GM18870 (cell line): ENCODE measurements around the gene RERE.

ENCODE experiments used
- ATAC-seq: cut with Tn5 transposase; IDR thresholded peaks from one replicate; pipeline ENCODE4 v1.9.1; 2021; ENCODE audit warnings: moderate library complexity; ENCODE audit not compliant: unreplicated experiment

The RERE gene

DNA sequence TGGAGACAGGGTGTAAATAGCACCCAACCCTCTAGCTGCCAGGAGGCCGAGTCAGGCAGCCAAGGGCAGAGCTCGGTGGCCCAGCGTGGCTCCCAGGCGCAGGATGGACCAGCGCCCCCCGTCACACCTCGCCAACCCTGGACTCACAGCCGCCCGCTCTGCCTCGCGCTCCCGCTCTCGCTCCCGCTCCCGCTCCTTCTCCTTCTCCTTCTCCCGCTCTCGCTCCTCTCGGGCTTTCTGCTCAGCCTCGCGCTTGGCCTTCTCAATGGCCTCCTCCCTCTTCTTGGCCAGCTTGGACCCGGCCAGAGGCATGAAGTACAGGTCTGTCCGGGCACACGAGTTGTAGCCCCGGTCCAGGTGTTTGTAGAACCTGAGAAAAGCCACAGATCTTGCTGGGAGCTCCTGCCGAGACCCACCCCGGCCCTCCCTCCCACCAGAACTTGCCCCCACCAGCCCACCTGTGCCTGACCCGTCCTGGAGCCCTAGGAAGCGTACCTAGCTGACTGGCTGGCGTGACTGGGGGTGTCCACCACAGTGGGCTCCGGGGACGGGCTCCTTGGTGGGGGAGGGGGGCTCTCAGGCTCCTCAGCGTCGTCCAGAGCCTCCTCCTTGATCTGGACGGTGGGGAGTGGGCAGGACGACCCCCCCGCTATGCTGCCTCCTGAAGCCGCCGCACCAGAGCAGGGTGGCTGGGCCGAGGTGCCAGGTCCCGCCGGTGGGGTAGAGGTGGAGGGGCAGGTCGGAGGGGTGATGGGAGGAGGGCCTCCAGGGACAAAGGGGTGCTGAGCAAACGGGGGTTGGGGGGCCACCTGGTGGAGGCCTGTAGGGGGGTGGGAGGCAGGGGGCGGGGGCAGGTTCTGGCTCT, 457.6 kb downstream of the RERE start:
- ATAC-seq = no peak

GRCh38 chr1:8358897-8359616, 458.4 kb downstream of the RERE start:
- no peak for ATAC-seq

GRCh38 chr1:8358241-8358896, 459.1 kb downstream of the RERE start:
- no peak for ATAC-seq

GRCh38 chr1:8357329-8358101, 459.9 kb downstream of the RERE start:
- no peak for ATAC-seq

DNA sequence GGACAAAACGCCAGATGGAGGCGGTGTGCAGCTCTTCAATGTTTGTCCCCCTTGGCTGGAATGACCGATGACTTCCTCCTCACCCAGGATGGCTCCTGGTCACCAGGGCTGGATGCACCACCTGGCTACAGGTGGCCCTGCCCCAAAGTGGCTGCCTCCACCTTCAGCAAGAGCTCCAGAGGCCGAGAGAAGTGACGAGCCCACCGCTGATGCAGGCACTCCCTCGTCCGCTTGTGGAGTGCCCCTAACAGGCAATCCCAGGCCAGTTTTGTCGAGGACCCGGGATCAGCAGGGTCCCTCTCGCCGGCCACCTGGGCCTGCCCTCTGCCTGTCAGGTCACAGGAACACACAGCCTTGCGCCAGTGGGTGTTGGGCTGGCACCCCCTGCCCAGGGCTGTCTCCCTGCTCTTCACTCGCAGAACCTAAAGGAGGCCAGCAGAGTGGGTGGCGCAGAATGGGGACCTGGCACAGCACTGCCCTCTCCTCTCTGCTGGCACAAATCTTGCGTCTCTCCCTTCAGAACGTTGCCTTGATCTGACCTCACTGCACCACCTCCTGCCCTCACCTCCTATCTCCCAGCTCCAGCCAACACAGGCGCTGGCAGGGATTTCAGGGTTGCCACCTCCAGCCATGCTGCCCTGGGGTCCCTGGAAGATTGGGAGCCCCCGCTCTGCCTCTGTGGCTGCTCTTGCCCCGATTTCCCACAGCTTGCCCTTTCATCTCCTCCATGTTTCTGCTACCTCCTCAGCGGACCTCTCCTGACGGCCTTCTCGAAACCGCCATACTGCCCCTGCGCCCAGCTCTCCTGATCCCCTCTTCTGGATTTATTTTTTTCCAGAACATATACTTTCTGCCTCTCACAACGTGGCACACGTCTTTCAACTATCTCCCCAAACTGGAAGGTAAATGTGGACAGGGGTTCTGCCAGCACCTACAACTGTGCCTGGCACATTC, 460.9 kb downstream of the RERE start:
- no peak for ATAC-seq

- ATAC-seq = no peak
Observed at GRCh38 chr1:8355439-8356255, 461.8 kb downstream of the RERE start.

- ATAC-seq = no peak
Observed at GRCh38 chr1:8354038-8354437, 463.4 kb downstream of the RERE start.

DNA sequence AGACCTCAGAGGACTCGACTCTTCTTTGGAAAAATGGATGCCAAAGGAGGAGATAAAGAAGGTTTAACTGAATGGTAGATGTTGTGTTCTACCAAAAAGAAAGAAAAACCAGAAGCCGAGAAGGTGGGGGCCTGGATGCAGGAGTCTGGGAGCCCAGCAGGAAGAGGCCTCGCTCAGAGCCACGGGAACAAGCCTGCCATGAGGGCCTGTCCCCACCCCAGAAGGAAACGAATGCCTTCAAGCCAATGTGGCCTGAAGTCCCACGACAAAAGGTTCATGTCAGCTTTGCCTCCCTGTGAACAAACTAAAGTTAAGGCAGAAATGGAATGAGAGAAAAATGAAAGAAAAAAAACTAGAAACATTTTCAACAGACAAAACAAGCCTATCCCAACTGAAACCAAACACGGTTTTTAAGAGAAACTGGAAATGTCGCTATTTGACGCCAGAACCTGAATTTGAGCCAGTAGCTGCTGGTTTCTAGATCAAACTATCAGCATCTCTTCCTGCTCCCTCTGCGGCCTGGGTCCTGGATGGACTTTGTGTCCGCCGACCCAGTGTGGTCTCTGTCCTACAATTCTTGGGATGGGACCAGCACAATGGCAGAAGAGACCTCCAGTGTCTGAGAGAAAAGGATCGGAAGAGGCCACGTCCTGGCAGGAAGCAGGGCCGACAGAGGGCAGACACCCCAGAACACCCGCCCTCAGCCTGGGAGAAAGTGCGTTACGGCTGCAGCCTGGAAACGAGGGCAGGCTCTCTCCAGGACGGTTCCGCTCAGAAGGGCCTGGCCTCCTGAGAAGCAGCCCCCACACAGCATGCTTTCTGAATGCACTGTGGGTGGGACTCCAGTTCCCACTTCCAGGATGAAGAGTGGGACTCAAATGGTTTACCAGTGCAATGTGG, 464.3 kb downstream of the RERE start:
- no peak for ATAC-seq

- ATAC-seq = no peak
Observed at GRCh38 chr1:8352471-8352845, 465.0 kb downstream of the RERE start.

DNA sequence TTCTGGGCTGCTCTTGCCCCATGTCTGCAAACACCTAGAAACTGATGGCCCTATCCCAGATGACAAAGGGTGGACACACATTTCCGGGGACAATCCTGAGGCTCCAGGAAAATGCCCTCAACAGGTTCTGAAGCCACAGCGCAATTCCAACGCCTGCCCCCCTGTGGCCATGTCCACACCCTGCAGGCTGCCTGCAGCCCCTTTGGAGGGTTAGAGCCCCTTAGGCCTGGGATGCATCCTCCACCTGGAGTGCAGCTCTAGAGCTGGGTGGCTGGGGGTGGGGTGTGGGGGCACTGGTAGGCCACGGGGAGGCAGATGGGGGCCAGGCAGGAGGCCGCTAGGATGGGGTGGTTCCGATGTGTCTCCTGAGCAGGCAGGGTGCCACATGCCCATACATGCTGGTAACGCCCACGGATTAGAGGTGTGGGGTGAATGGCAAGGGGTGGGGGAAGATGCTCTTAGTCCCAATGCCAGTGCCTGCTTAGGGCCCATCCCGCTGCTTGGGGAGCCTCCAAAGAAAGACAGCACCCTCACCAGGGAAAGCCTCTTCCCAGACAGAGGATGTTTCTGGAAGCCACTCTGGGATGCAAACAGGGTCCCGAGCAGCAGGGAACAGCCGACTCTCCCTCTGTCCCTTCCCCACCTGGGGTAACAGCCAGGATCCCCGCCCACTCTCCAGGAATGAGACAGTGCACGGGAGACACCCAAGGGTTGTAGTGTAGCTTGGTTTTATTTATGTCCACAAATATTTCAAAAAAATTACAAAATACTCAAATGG, 465.6 kb downstream of the RERE start:
- ATAC-seq = no peak

- ATAC-seq = no peak
Observed at GRCh38 chr1:8350914-8351684, 466.3 kb downstream of the RERE start.

DNA sequence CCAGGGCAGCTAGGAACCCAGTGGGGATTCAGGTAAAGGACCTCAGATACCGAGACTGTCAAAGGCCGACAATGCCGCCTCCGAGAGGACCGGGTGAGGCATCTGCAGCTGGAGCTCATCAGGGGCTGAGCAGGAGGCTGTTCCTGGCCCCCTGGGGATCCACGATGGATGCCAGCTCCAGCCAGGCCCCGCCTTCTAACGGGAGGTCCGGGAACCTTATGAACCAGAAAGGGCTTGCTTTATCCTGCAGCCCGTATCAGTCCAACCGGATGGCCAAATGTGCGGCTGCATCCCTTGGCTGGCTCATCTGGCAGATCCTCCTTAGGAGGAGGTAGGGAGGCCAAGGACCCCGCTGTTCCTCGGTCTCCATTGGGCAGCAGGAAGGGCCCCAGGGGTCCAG, 467.5 kb downstream of the RERE start:
- no peak for ATAC-seq

DNA sequence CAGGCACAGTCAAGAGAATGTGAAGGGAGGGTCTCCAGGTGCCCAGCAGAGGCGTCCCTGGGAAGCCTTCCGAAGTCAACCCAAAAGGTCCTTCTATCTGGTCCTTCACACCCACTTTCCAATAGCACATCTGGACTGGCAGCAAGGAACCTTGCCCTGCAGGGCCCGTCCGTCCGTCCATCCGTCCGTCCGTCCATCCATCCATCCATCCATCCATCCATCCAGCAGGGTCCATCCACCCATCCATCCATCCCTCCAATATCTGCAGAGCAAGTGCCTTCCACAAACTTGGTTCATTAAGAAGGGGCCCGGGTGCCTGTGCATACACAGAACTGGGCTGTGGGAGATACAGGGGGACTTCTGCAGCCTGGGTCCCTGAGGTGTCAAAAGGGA, 468.0 kb downstream of the RERE start:
- no peak for ATAC-seq

GRCh38 chr1:8348777-8349472, 468.5 kb downstream of the RERE start:
- ATAC-seq = no peak

GRCh38 chr1:8348047-8348776, 469.2 kb downstream of the RERE start:
- no peak for ATAC-seq
